Measurements from ENCODE around the gene SCRN2. TPM values are rescaled to one million over a fixed set of nuclear protein-coding genes. Genes with fewer than 3 reads are reported as not detected.
A peak's percentile ranks its signal among the peaks of the same experiment; 100 is the strongest.

The SCRN2 gene
- total and polyA plus RNA-seq, 2 donors (not counting 3 experiments of a cell fraction or from before 2014, with no cell fraction given): 31.7 to 48.9 TPM

DNA sequence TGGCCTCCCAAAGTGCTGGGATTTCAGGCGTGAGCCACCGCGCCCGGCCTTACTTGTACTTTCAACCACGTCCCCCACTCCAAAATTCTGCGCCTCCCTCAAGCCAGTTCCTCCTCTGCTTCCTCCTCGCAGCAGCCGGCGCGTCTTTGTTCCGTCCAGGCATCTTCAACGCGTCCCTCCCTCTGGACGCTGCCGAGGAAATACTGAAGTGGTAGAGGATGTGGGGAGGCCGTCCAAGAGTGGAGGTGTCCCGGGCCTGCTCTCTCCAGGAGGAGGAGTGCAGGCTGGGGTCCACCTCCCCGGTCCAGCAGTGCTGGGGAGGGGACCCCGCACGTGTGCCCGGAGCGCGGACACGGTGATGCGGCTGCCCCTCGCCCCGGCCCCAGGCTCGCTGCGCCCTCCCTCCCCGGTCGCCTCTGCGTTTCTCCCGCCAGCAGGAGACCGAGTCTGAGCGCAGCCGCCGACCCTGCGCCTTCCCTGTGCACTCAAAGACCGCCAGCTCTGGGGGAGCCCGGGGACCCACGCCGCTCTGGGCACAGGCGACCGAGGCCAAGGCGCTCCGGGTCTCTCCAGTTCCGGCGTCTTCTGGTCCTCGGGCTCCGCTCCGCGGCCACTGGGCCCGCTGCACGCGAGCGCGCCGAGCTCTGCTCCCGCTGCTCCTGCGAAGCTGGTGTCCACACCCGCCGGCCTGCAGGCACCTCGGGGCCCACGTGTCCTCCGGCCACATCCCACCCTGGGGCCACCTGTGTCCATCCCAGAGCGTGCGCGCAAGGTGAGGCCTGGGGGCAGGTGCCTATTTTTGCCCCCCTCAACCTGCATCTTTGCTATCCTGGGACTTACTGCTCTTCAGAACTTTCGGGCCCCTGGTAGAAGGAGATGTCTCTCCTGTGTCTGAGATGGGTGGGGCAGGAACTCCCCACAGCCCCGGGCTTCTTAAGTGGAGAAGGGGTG, 51.2 kb downstream of the SCRN2 start:
- H3K9me1 ChIP-seq (replicated peaks; ENCODE audit: control insufficient read depth, extremely low read depth, insufficient read depth, low read length): no peaks in the 10 kb centered on the region
- intact Hi-C loops (cut with micrococcal nuclease) (no loop called here), dilution Hi-C loops (cut with MboI; ENCODE audit: extremely low pct_ligation_motif_present, low sequenced_read_pairs) (no loop called here)
- H3K79me2 ChIP-seq (ENCODE audit: control insufficient read depth, insufficient read depth, low read length): no peaks in the 10 kb centered on the region
- ChIA-PET POLR2A (no interaction called here), CTCF (interaction anchor here (0.6 to 1.1 kb wide), 14 partner anchors 8 to 126 kb away, joined by 3 to 13 read pairs (median 4); partner anchors contain the start of gene TBX21)
- no peaks in the 10 kb centered on the region for H3K9me3 ChIP-seq (replicated peaks; ENCODE audit: control insufficient read depth, insufficient read depth, low read length)
- BruUV-seq (replicated peaks): no TSS peak
- DNase-seq (ENCODE audit: low read depth, low spot score): peak; percentile 35
- H3K27ac ChIP-seq (ENCODE audit: insufficient read depth, low read depth, low read length): no peak overlapping the region
- no peak overlapping the region for H3K9ac ChIP-seq (replicated peaks; ENCODE audit: extremely low read depth, insufficient read depth, low read length)
- peaks cover 25 to 58% of the 10 kb centered on the region in 2 experiments for H3K27me3 ChIP-seq (ENCODE audit: control insufficient read depth in 2 of 2, insufficient read depth in 2 of 2, low read length in 2 of 2)
- H3K4me3 ChIP-seq (replicated peaks in 1 of 3; ENCODE audit: insufficient read depth in 1 of 3, low read depth in 1 of 3, low read length in 3 of 3): peak overlapping the region in 2 of 3 experiments; percentile 6 to 12
- no peaks in the 10 kb centered on the region for H3K36me3 ChIP-seq (ENCODE audit: control insufficient read depth in 2 of 2, extremely low read depth in 1 of 2, insufficient read depth in 2 of 2, low read length in 2 of 2)
- H4K20me1 ChIP-seq (replicated peaks; ENCODE audit: control insufficient read depth, extremely low read depth, insufficient read depth, low read length): no peaks in the 10 kb centered on the region
- H3K4me2 ChIP-seq (ENCODE audit: insufficient read depth, low read length): peak overlapping the region; percentile 51
- no peak for TF ChIP-seq GATA2 (IDR thresholded peaks at IDR 0.05; ENCODE audit: insufficient read depth, insufficient read length, low read depth, low read length)
- no peak for TF ChIP-seq POLR2AphosphoS5 (IDR thresholded peaks at IDR 0.05; ENCODE audit: insufficient read depth, low read depth, low read length)
- no peak for TF ChIP-seq POLR2A (IDR thresholded peaks at IDR 0.05; ENCODE audit: low read depth, low read length)
- TF ChIP-seq, protein P1, sequence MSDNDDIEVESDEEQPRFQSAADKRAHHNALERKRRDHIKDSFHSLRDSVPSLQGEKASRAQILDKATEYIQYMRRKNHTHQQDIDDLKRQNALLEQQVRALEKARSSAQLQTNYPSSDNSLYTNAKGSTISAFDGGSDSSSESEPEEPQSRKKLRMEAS (IDR thresholded peaks at IDR 0.05; ENCODE audit: insufficient read depth, insufficient read length): no peak
- no peak for TF ChIP-seq JUN (IDR thresholded peaks at IDR 0.05; ENCODE audit: borderline replicate concordance, insufficient read depth, insufficient read length, low read depth)
- no peak for TF ChIP-seq FOS (IDR thresholded peaks at IDR 0.05; ENCODE audit: borderline replicate concordance, insufficient read depth, low read length)
- TF ChIP-seq, protein P2, sequence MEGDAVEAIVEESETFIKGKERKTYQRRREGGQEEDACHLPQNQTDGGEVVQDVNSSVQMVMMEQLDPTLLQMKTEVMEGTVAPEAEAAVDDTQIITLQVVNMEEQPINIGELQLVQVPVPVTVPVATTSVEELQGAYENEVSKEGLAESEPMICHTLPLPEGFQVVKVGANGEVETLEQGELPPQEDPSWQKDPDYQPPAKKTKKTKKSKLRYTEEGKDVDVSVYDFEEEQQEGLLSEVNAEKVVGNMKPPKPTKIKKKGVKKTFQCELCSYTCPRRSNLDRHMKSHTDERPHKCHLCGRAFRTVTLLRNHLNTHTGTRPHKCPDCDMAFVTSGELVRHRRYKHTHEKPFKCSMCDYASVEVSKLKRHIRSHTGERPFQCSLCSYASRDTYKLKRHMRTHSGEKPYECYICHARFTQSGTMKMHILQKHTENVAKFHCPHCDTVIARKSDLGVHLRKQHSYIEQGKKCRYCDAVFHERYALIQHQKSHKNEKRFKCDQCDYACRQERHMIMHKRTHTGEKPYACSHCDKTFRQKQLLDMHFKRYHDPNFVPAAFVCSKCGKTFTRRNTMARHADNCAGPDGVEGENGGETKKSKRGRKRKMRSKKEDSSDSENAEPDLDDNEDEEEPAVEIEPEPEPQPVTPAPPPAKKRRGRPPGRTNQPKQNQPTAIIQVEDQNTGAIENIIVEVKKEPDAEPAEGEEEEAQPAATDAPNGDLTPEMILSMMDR (IDR thresholded peaks at IDR 0.05; ENCODE audit: extremely low read depth in 1 of 2, insufficient read depth in 1 of 2, low read depth in 1 of 2, low read length in 2 of 2): peak; percentile 27 to 69
- peak; percentile 71 for TF ChIP-seq EZH2 (IDR thresholded peaks at IDR 0.05; ENCODE audit: borderline replicate concordance, low read depth, low read length, severe bottlenecking)
- TF ChIP-seq MYC (IDR thresholded peaks at IDR 0.05; ENCODE audit: low read depth, low read length): no peak
- H3K4me1 ChIP-seq (ENCODE audit: control insufficient read depth, extremely low read depth, insufficient read depth, low read length): peaks cover 5% of the 10 kb centered on the region
- FAIRE-seq: peak; percentile 18
- H2AFZ ChIP-seq (ENCODE audit: low read depth, low read length): peak overlapping the region; percentile 59

Other genes starting within 250 kb of the SCRN2 start
- 495 and 508 TPM in 2 replicates for gene KPNB1, start 191.4 kb downstream of the SCRN2 start, total RNA-seq
- 108 and 119 TPM in 2 replicates for gene KPNB1, start 191.4 kb downstream of the SCRN2 start, polyA plus RNA-seq
- gene TBKBP1, start 147.1 kb downstream of the SCRN2 start, total RNA-seq: 11.7 and 15.3 TPM in 2 replicates
- gene TBKBP1, start 147.1 kb downstream of the SCRN2 start, polyA plus RNA-seq: 7.0 and 7.2 TPM in 2 replicates
- gene TBX21, start 108.0 kb downstream of the SCRN2 start, total RNA-seq: not detected in 2 replicates
- gene TBX21, start 108.0 kb downstream of the SCRN2 start, polyA plus RNA-seq: not detected in 2 replicates
- 26.7 and 29.1 TPM in 2 replicates for gene OSBPL7, start 19.5 kb downstream of the SCRN2 start, total RNA-seq
- 16.2 and 19.2 TPM in 2 replicates for gene OSBPL7, start 19.5 kb downstream of the SCRN2 start, polyA plus RNA-seq
- 38.5 and 43.4 TPM in 2 replicates for gene MRPL10, start 9.7 kb downstream of the SCRN2 start, total RNA-seq
- gene MRPL10, start 9.7 kb downstream of the SCRN2 start, polyA plus RNA-seq: 84.0 and 88.1 TPM in 2 replicates
- 0.42 TPM in 1 of 2 replicates, not detected in the other for gene LRRC46, start 9.6 kb downstream of the SCRN2 start, total RNA-seq
- 0.13 and 0.36 TPM in 2 replicates for gene LRRC46, start 9.6 kb downstream of the SCRN2 start, polyA plus RNA-seq
- gene SP6, start 9.9 kb upstream of the SCRN2 start, total RNA-seq: 0.90 and 1.3 TPM in 2 replicates
- 0.11 and 0.13 TPM in 2 replicates for gene SP6, start 9.9 kb upstream of the SCRN2 start, polyA plus RNA-seq
- gene SP2, start 55.0 kb upstream of the SCRN2 start, total RNA-seq: 18.5 and 18.6 TPM in 2 replicates
- gene SP2, start 55.0 kb upstream of the SCRN2 start, polyA plus RNA-seq: 10.4 and 11.2 TPM in 2 replicates
- 20.6 and 22.0 TPM in 2 replicates for gene PNPO, start 100.3 kb upstream of the SCRN2 start, total RNA-seq
- gene PNPO, start 100.3 kb upstream of the SCRN2 start, polyA plus RNA-seq: 19.7 and 22.1 TPM in 2 replicates
- not detected in 2 replicates for gene PRR15L, start 116.6 kb upstream of the SCRN2 start, total RNA-seq
- not detected in 2 replicates for gene PRR15L, start 116.6 kb upstream of the SCRN2 start, polyA plus RNA-seq
- 109 and 122 TPM in 2 replicates for gene CDK5RAP3, start 129.8 kb upstream of the SCRN2 start, total RNA-seq
- 128 and 139 TPM in 2 replicates for gene CDK5RAP3, start 129.8 kb upstream of the SCRN2 start, polyA plus RNA-seq
- 12.5 and 16.3 TPM in 2 replicates for gene COPZ2, start 196.5 kb upstream of the SCRN2 start, total RNA-seq
- 13.4 and 28.1 TPM in 2 replicates for gene COPZ2, start 196.5 kb upstream of the SCRN2 start, polyA plus RNA-seq
- 204 and 236 TPM in 2 replicates for gene NFE2L1, start 207.1 kb upstream of the SCRN2 start, total RNA-seq
- 187 and 196 TPM in 2 replicates for gene NFE2L1, start 207.1 kb upstream of the SCRN2 start, polyA plus RNA-seq

Measured in endothelial cell of umbilical vein (primary cell).